Upper lobe of right lung (tissue), 1 donor: ENCODE measurements around the gene EXO1. TPM values are rescaled to one million over a fixed set of nuclear protein-coding genes. Genes with fewer than 3 reads are reported as not detected.

Experiments used
- ATAC-seq: fragments of 200-7000 bp; cut with Tn5 transposase; one replicate; pipeline ENCODE4 v1.9.1; 2020; ENCODE audit warnings: mild to moderate bottlenecking, moderate library complexity
- DNase-seq: peaks from one replicate; pipeline ENCODE4 v3.0.0-alpha.2; 2020
- H3K27ac ChIP-seq: fragments of 200-600 bp; one replicate; pipeline ENCODE4 v1.8.0; 2022
- H3K27me3 ChIP-seq: fragments of 200-600 bp; one replicate; pipeline ENCODE4 v1.8.0; 2022; ENCODE audit warnings: mild to moderate bottlenecking
- H3K36me3 ChIP-seq: fragments of 200-600 bp; one replicate; pipeline ENCODE4 v1.8.0; 2022
- H3K4me1 ChIP-seq: fragments of 200-600 bp; one replicate; pipeline ENCODE4 v1.8.0; 2022
- H3K4me3 ChIP-seq: fragments of 200-600 bp; one replicate; pipeline ENCODE4 v1.8.0; 2022; ENCODE audit warnings: mild to moderate bottlenecking
- H3K9me3 ChIP-seq: fragments of 200-600 bp; one replicate; pipeline ENCODE4 v1.8.0; 2022
- CTCF ChIP-seq: fragments of 200-600 bp; IDR thresholded peaks from one replicate; pipeline ENCODE4 v1.8.0; 2022; ENCODE audit warnings: antibody characterized with exemption
- intact Hi-C: fragments of 100-400 bp; cut with DNase I; formaldehyde crosslinking; loops from one replicate; pipeline ENCODE4 v1.11.0; 2022
- total RNA-seq: library from RNA; stranded (reverse); fragmentation: NEBNext Ultra II Directional; extraction: Animal tissue kit (Norgen Biotek cat#: 25700); gene quantifications from one replicate; pipeline ENCODE4 v1.2.1, GENCODE V29; 2021
- donor health status: DM: no; HTN: yes; CAD: no; lungs with severe emphysema.

The EXO1 gene
- total RNA-seq, 1 donor from 2014 or later = 0.32 TPM

GRCh38 chr1:241870336-241870735 is 22.3 kb downstream of the EXO1 start:
- no peak for TF ChIP-seq CTCF
- no peak for ATAC-seq
- DNase-seq = no peak
- intact Hi-C loops = no loop called here
- H3K27me3 ChIP-seq = no peaks in the 10 kb centered on the region
- no peak overlapping the region for H3K4me3 ChIP-seq
- H3K9me3 ChIP-seq = no peaks in the 10 kb centered on the region
- no peaks in the 10 kb centered on the region for H3K4me1 ChIP-seq
- no peak overlapping the region for H3K27ac ChIP-seq
- no peaks in the 10 kb centered on the region for H3K36me3 ChIP-seq

DNA sequence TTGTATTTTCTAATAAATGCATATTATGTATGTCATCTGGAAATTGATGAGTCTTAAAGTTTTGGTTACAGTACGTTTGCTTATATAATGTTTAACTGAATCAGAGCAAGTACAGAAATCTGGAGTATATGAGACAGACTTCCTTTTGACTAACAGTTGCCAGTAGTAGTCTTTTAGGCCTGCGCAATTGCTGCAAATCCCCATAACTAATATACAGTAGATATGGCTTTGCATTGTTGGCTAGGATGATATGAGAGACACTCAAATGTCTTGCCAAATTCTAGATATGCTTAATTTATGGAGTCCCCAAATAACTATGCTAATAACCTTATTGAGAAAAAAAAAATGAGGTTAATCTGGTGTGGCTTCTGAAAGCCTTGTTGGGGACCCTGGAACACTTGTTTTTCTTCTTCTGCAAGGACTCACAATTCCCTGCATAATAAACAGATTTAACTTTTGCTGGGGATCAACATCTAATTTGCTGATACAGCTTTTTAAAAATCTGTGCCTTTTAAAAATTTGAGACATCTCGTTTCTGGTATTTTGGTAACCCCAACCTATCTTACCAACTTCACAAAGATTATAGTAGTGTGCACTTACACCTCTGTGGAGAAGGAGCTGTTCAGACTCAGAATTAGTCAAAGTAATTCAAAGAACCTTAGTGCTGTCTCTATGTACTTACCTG is 22.9 kb downstream of the EXO1 start:
- Histone ChIP-seq H3K36me3 (no peaks in the 10 kb centered on the region), H3K9me3 (no peaks in the 10 kb centered on the region), H3K27me3 (no peaks in the 10 kb centered on the region), H3K4me1 (no peaks in the 10 kb centered on the region), H3K4me3 (no peak overlapping the region), H3K27ac (no peak overlapping the region)
- ATAC-seq (no peak), DNase-seq (no peak)
- intact Hi-C loops = no loop called here
- TF ChIP-seq CTCF = no peak

GRCh38 chr1:241881440-241881839 is 33.4 kb downstream of the EXO1 start:
- intact Hi-C loops = no loop called here
- Histone ChIP-seq H3K27ac (no peak overlapping the region), H3K36me3 (no peaks in the 10 kb centered on the region), H3K4me1 (no peaks in the 10 kb centered on the region), H3K9me3 (no peaks in the 10 kb centered on the region), H3K27me3 (no peaks in the 10 kb centered on the region), H3K4me3 (no peak overlapping the region)
- ATAC-seq = no peak
- no peak for TF ChIP-seq CTCF
- no peak for DNase-seq

DNA sequence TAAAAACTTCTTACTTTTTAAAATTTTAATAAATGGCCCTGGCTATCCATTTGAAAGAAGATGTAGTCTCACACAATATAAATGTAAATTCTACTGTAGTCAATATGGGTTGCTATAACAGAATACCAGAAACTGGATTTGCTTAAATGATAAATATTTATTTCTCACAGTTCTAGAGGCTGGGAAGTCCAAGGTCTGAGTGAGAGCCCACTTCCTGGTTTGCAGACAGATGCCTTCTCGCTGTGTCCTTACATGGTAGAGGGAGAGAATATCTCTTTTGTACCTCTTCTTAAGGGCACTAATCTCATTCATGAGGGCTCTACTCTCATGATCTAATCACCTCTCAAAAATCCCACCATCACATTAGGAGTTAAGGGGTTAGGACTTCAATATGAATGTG is 35.2 kb downstream of the EXO1 start:
- H3K4me3 ChIP-seq = no peak overlapping the region
- DNase-seq (no peak), ATAC-seq (no peak)
- no peak for TF ChIP-seq CTCF
- no peaks in the 10 kb centered on the region for H3K9me3 ChIP-seq
- H3K27me3 ChIP-seq = no peaks in the 10 kb centered on the region
- no peaks in the 10 kb centered on the region for H3K36me3 ChIP-seq
- no peaks in the 10 kb centered on the region for H3K4me1 ChIP-seq
- intact Hi-C loops = no loop called here
- no peak overlapping the region for H3K27ac ChIP-seq

GRCh38 chr1:241888232-241888631 is 40.2 kb downstream of the EXO1 start:
- intact Hi-C loops = no loop called here
- no peaks in the 10 kb centered on the region for H3K9me3 ChIP-seq
- no peaks in the 10 kb centered on the region for H3K4me1 ChIP-seq
- no peak overlapping the region for H3K4me3 ChIP-seq
- DNase-seq (no peak), ATAC-seq (no peak)
- H3K27ac ChIP-seq = no peak overlapping the region
- no peaks in the 10 kb centered on the region for H3K27me3 ChIP-seq
- TF ChIP-seq CTCF = no peak
- no peaks in the 10 kb centered on the region for H3K36me3 ChIP-seq

- no peak for DNase-seq
- H3K27me3 ChIP-seq = no peaks in the 10 kb centered on the region
- no peak overlapping the region for H3K27ac ChIP-seq
- H3K36me3 ChIP-seq = no peaks in the 10 kb centered on the region
- H3K4me3 ChIP-seq = no peak overlapping the region
- no peak for ATAC-seq
- no peak for TF ChIP-seq CTCF
- no peaks in the 10 kb centered on the region for H3K9me3 ChIP-seq
- no peaks in the 10 kb centered on the region for H3K4me1 ChIP-seq
- intact Hi-C loops = no loop called here
Measured at GRCh38 chr1:241891296-241891695, 43.3 kb downstream of the EXO1 start.
